Activated CD4-positive, CD25-positive, alpha-beta regulatory T cell (primary cell): ENCODE results near the gene CLEC3B.

Experiments
- DNase-seq, 4 experiments: peaks; one replicate each; lab custom pipeline; 2025; lab: John Stamatoyannopoulos, UW

Gene CLEC3B

GRCh38 chr3:45003406-45003805 is 22.7 kb upstream of the CLEC3B start:
- no peak for DNase-seq

GRCh38 chr3:45003859-45004258 is 22.2 kb upstream of the CLEC3B start:
- no peak for DNase-seq

GRCh38 chr3:45007091-45007490 is 19.0 kb upstream of the CLEC3B start:
- DNase-seq: no peak

- DNase-seq: no peak
These were observed 18.0 kb upstream of the CLEC3B start for GRCh38 chr3:45008117-45008516.

- DNase-seq: no peak
These were observed 16.2 kb upstream of the CLEC3B start for GRCh38 chr3:45009868-45010267.

- DNase-seq: no peak
These were observed 15.2 kb upstream of the CLEC3B start for GRCh38 chr3:45010811-45011333.

GRCh38 chr3:45011756-45012508 is 14.2 kb upstream of the CLEC3B start:
- no peak for DNase-seq

GRCh38 chr3:45012577-45012976 is 13.5 kb upstream of the CLEC3B start:
- no peak for DNase-seq

GRCh38 chr3:45016916-45017315 is 9.2 kb upstream of the CLEC3B start:
- DNase-seq: no peak

- no peak for DNase-seq
These were observed 8.3 kb upstream of the CLEC3B start for GRCh38 chr3:45017821-45018220.

GRCh38 chr3:45020534-45020933 is 5.6 kb upstream of the CLEC3B start:
- no peak for DNase-seq

GRCh38 chr3:45021524-45022297 is 4.4 kb upstream of the CLEC3B start:
- DNase-seq: no peak

- no peak for DNase-seq
These were observed 2.4 kb upstream of the CLEC3B start for GRCh38 chr3:45023675-45024074.

GRCh38 chr3:45024542-45025255 is 1.4 kb upstream of the CLEC3B start:
- no peak for DNase-seq

- DNase-seq: no peak
These were observed 854 bp downstream of the CLEC3B start for GRCh38 chr3:45026957-45027356.

GRCh38 chr3:45027441-45027840 is 1.3 kb downstream of the CLEC3B start:
- no peak for DNase-seq

- no peak for DNase-seq
These were observed 3.1 kb downstream of the CLEC3B start for GRCh38 chr3:45029216-45029615.

- no peak for DNase-seq
These were observed 3.6 kb downstream of the CLEC3B start for GRCh38 chr3:45029661-45030060.

GRCh38 chr3:45031531-45031930 is 5.4 kb downstream of the CLEC3B start:
- DNase-seq: no peak

- DNase-seq: no peak
These were observed 6.0 kb downstream of the CLEC3B start for GRCh38 chr3:45032113-45032512.

- no peak for DNase-seq
These were observed 7.7 kb downstream of the CLEC3B start for GRCh38 chr3:45033791-45034190.

- no peak for DNase-seq
These were observed 8.6 kb downstream of the CLEC3B start for GRCh38 chr3:45034612-45035252.
